ENCODE results near the gene PDSS2. TPM values are rescaled to one million over a fixed set of nuclear protein-coding genes. Genes with fewer than 3 reads are reported as not detected.
A peak's percentile ranks its signal among the peaks of the same experiment; 100 is the strongest.

PDSS2 gene
- total RNA-seq, 4 donors from 2014 or later = 18.6 to 32.3 (median 25.6) TPM

GRCh38 chr6:107328081-107328480 is 131.3 kb downstream of the PDSS2 start:
- Histone ChIP-seq H3K4me1 (peaks cover 0 to 4% of the 10 kb centered on the region in 2 donors), H3K27ac (no peak overlapping the region), H3K36me3 (no peaks in the 10 kb centered on the region), H3K4me3 (replicated peaks in 1 of 3) (no peak overlapping the region), H3K27me3 (no peaks in the 10 kb centered on the region), H3K9me3 (no peaks in the 10 kb centered on the region)
- intact Hi-C loops (cut with DNase I) = no loop called here
- WGBS, 2 donors = 93 to 94% methylated on average over 3 of the region's 3 CpGs
- no peak for DNase-seq
- no peak for TF ChIP-seq POLR2A (IDR thresholded peaks at IDR 0.05)
- no peak for TF ChIP-seq CTCF (IDR thresholded peaks at IDR 0.05)

GRCh38 chr6:107323133-107323785 is 136.1 kb downstream of the PDSS2 start:
- H3K4me3 ChIP-seq (replicated peaks in 1 of 3) = no peak overlapping the region
- TF ChIP-seq CTCF (IDR thresholded peaks at IDR 0.05) (no peak), POLR2A (IDR thresholded peaks at IDR 0.05) (no peak)
- no peaks in the 10 kb centered on the region for H3K27me3 ChIP-seq
- WGBS, 2 donors = 93 to 97% methylated on average over 1 of the region's 1 CpG
- no peaks in the 10 kb centered on the region for H3K36me3 ChIP-seq
- DNase-seq = no peak
- H3K4me1 ChIP-seq = no peaks in the 10 kb centered on the region
- no peak overlapping the region for H3K27ac ChIP-seq
- intact Hi-C loops (cut with DNase I) = no loop called here
- H3K9me3 ChIP-seq = no peaks in the 10 kb centered on the region

- Histone ChIP-seq H3K4me3 (replicated peaks in 1 of 3) (no peak overlapping the region), H3K9me3 (no peaks in the 10 kb centered on the region), H3K27me3 (no peaks in the 10 kb centered on the region), H3K36me3 (no peaks in the 10 kb centered on the region), H3K27ac (no peak overlapping the region), H3K4me1 (no peaks in the 10 kb centered on the region)
- no peak for DNase-seq
- TF ChIP-seq POLR2A (IDR thresholded peaks at IDR 0.05) = no peak
- intact Hi-C loops (cut with DNase I) = no loop called here
Observed at GRCh38 chr6:107321793-107322192, 137.6 kb downstream of the PDSS2 start.

DNA sequence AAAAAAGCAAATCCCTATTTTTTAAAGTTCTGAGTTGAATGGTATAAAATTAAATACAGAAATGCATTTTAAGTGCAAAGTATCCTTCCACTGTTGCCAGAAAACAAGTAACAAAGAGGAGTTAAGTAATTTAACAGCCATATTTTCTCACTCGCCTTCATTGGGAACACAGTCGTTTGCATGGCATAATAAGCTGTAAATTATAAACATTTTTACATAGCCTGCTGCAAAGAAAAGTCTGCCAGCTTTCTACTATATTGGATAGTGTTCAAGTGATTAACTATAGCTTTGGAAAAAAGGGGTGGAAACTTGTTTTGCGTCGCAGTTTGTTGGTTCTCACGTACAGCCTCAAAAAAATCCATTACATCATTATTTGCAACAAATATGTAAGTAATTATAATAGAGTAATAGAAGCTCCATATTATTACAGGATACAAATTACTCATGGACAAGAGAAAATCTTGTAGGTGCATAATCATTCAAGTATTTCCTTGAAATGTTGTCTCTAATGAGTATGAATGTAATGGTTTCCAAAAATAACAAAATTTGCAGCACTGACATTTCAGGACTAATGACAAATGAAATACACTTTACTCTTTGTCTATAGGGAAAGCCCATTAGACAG is 139.3 kb downstream of the PDSS2 start:
- Histone ChIP-seq H3K4me1 (peaks cover 2 to 8% of the 10 kb centered on the region in 2 donors), H3K4me3 (replicated peaks in 1 of 3) (no peak overlapping the region), H3K9me3 (no peaks in the 10 kb centered on the region), H3K27ac (no peak overlapping the region), H3K27me3 (no peaks in the 10 kb centered on the region), H3K36me3 (no peaks in the 10 kb centered on the region)
- no peak for DNase-seq
- 80 to 90% methylated on average over 5 of the region's 5 CpGs for WGBS, 2 donors
- intact Hi-C loops (cut with DNase I) = no loop called here
- no peak for TF ChIP-seq CTCF (IDR thresholded peaks at IDR 0.05)
- no peak for TF ChIP-seq POLR2A (IDR thresholded peaks at IDR 0.05)

GRCh38 chr6:107318100-107318736 is 141.1 kb downstream of the PDSS2 start:
- no peak overlapping the region for H3K27ac ChIP-seq
- no peak for TF ChIP-seq POLR2A (IDR thresholded peaks at IDR 0.05)
- TF ChIP-seq CTCF (IDR thresholded peaks at IDR 0.05) = peak; percentile 43 to 73 (median 53)
- peak; percentile 61 to 69 for DNase-seq
- intact Hi-C loops (cut with DNase I) = no loop called here
- H3K4me3 ChIP-seq (replicated peaks in 1 of 3) = no peak overlapping the region
- H3K4me1 ChIP-seq = peaks cover 11 to 16% of the 10 kb centered on the region in 2 donors
- no peaks in the 10 kb centered on the region for H3K9me3 ChIP-seq
- H3K27me3 ChIP-seq = no peaks in the 10 kb centered on the region
- H3K36me3 ChIP-seq = no peaks in the 10 kb centered on the region
- WGBS, 2 donors = 63% methylated on average over 9 of the region's 9 CpGs
